Body of pancreas (tissue), 4 donors: ENCODE results near the gene WNT11.

Source experiments
- POLR2A ChIP-seq, 3 donors: fragments of 450-650 bp; IDR thresholded peaks; one replicate each; pipeline ENCODE4 v1.6.1; 2016; ENCODE audit warnings: antibody characterized with exemption in 3 of 3, mild to moderate bottlenecking in 2 of 3
- TF ChIP-seq, protein P1 (sequence below), 7 experiments: fragments of 450-650 bp in 4 of 7; fragments of 200-600 bp in 3 of 7; sonication (generic) in 3 of 7; IDR thresholded peaks; one replicate each; pipeline ENCODE4 v1.5.1; 2016 to 2019; ENCODE audit warnings: antibody characterized with exemption in 7 of 7

GRCh38 chr11:76181371-76181770 lies 24.9 kb downstream of the WNT11 start:
- TF ChIP-seq, protein P1, sequence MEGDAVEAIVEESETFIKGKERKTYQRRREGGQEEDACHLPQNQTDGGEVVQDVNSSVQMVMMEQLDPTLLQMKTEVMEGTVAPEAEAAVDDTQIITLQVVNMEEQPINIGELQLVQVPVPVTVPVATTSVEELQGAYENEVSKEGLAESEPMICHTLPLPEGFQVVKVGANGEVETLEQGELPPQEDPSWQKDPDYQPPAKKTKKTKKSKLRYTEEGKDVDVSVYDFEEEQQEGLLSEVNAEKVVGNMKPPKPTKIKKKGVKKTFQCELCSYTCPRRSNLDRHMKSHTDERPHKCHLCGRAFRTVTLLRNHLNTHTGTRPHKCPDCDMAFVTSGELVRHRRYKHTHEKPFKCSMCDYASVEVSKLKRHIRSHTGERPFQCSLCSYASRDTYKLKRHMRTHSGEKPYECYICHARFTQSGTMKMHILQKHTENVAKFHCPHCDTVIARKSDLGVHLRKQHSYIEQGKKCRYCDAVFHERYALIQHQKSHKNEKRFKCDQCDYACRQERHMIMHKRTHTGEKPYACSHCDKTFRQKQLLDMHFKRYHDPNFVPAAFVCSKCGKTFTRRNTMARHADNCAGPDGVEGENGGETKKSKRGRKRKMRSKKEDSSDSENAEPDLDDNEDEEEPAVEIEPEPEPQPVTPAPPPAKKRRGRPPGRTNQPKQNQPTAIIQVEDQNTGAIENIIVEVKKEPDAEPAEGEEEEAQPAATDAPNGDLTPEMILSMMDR (IDR thresholded peaks at IDR 0.05): no peak
- TF ChIP-seq POLR2A (IDR thresholded peaks at IDR 0.05): no peak
